GM21825 (cell line): Measurements from ENCODE around the gene ETFRF1.

Experiments used
- ATAC-seq: cut with Tn5 transposase; IDR thresholded peaks from one replicate; pipeline ENCODE4 v1.9.1; 2021; ENCODE audit warnings: mild to moderate bottlenecking, moderate library complexity; ENCODE audit not compliant: unreplicated experiment

Gene ETFRF1

GRCh38 chr12:25195056-25195971, at the start of gene ETFRF1, which contains the start of gene DNAI7:
ETFRF1 (plus strand) TSS chr12:25195237; CDS start chr12:25203957, 8,720 bp downstream.
DNAI7 (minus strand) TSS chr12:25195160; CDS start chr12:25195078, 82 bp downstream.
- peak; percentile 95 for ATAC-seq

GRCh38 chr12:25146686-25147085, 48.4 kb upstream of the ETFRF1 start:
- no peak for ATAC-seq

- ATAC-seq: no peak
Observed at GRCh38 chr12:25151476-25151875, 43.6 kb upstream of the ETFRF1 start.

DNA sequence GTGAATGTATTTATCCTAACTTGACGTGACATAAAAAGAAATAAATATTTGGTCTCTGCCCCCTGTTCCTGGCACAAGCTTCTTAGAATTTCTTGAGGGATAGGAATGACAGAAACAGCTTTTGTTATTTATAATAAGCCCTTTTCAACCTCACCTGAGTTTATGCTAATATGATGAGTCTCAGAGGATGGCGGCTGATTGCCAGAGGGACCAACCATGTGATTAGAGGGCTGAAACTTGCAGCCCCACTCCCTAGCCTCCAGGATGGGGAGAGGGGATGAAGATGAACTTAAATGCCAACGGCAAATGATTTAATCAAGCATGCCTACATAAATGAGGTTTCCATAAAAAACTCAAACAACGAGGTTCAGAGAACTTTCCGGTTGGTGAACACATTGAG, 43.0 kb upstream of the ETFRF1 start:
- ATAC-seq: no peak

- peak; percentile 42 for ATAC-seq
Observed at GRCh38 chr12:25155022-25155576, 39.9 kb upstream of the ETFRF1 start.

DNA sequence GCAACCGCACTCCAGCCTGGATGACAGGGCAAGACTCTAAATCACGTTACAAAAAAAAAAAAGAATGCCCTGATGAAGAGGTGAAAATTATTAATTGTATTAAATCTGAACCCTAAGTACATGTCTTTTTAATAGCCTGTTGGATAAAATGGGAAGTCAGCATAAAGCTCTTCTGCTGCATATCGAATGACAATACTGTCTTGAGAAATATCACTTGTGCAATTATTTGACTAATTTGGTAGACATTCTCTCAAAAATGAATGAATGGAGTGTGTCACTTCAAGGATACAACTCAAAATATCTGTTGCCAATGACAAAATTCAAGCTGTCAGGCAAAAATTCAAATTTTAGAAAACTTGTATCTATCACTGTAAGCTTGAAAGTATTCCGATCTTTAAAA, 39.0 kb upstream of the ETFRF1 start:
- no peak for ATAC-seq

DNA sequence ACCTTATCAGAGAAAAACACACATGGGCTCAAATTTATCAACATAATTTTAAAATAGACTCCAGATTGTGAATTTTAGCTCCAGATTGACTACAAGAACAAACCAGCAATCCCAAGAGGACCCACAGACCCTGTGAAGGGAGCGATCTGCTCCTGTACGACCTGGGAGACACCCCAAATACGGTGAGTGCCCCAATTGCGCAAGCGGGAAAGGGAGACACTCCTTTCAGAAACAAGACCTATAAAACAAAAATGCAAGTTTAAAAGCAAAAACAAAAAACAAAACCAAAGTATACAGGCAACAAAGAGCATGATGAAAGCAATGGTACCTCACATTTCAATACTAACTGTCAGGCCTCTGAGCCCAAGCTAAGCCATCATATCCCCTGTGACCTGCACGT, 32.2 kb upstream of the ETFRF1 start:
- ATAC-seq: no peak

DNA sequence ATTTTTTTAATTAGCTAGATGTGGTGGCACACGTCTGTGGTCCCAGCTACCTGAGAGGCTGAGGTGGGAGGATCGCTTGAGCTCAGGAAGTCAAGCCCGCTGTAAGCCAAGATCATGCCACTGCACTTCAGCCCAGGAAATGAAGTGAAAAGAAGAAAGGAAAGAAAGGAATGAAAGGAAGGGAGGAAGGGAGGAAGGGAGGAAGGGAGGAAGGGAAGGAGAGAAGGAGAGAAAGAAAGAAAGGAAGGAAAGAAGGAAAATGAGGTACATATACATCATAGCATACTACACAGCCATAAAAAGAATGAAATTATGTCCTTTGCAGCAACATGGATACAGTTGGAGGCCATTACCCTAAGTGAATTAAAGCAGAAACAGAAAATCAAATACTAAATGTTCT, 12.3 kb upstream of the ETFRF1 start:
- ATAC-seq: no peak

DNA sequence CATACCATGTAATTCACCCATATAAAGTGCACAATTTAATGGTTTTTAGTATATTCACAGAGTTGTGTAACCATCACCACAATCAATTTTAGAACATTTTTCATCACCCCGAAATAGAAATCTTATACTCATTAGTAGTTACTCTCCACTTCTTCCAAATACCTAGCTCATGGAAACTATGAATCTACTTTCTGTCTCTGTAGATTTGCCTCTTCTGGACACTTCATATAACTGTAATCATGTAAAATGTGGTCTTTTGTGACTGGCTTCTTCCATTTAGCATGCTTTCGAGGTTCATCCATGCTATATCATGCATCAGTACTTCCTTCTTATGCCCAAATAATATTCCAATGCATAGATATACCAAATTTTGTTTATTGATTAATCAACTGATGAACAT, 10.9 kb upstream of the ETFRF1 start:
- ATAC-seq: no peak

DNA sequence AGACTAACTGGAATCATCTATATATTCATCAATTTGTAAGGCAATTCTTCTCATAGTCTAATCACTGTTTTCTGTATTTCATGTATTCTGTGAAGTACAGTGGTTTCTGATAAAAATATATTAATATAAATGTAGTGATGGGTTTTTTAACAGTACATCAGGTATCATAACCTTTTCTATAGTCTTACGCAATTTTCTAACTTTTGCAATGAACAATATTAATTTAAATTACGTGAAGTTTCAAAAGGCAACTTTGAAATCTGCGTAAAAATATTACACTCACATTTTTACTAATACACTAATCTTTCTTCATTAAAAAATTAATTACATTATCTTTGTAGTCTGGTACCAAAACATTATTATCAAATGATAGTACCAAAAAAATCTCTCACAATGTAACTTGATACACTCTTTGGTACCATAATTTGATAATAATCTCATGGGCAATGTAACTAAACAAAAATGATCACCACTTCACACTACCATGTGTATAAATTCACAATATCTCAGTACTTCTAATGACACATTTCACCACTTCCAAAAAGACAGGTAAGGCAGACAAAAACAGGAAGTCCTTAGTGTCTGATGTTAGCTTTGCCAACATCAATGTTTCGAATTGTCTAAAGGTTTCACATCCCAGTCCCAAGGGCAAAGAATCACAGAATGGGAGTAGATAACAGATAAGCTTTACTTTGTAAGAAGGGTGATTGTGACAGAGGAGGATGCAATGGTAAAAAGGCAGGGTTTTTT, 8.8 kb upstream of the ETFRF1 start:
- peak; percentile 40 for ATAC-seq

DNA sequence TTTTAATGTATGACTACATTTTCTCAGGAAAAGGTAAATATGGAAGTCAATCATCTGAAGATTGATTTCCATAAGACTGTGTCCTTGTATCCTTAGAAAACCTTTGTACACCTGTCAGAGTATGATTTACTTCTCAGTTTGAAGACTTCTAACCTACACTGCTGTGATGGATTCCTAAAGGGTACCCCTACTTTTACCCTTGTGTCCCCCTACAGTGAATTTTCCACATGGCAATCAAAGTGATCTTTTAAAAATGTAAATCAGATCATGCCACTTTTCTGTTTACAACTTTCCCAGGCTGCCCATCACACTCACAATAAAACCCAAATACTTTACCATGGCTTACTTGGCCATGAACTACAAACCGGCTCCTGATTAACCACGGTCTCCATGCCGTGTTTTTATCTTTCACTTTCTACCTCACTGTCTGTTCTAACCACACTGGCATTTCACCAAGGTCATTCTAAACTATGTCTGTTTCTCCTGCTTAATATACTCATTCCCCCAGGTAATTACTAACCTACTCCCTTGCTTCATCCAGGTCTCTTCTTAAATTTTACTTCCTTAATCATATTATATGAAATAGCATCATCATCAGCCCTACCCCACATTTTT, 8.1 kb upstream of the ETFRF1 start:
- ATAC-seq: peak; percentile 80

GRCh38 chr12:25187781-25188180, 7.3 kb upstream of the ETFRF1 start:
- ATAC-seq: no peak

- no peak for ATAC-seq
Observed at GRCh38 chr12:25189656-25190055, 5.4 kb upstream of the ETFRF1 start.

- ATAC-seq: no peak
Observed at GRCh38 chr12:25190793-25191192, 4.2 kb upstream of the ETFRF1 start.

DNA sequence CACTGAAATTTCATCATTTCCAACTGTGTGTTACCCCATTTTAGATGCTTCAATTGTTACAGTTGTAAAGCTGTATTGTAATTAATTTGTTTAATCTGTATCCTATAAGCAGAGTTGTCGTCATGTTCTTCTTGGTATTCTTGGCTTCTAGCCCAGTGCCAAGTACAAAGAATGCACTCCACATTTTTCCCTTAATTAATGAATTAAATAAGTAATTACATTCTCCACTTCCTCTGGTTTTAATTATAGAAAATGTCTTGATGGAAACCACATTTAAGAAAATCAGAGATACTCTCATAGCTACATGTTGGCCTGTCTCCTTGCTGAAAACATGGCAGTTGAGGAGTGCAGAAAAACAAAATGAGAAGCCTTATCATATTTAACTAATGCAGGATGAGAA, 823 bp upstream of the ETFRF1 start:
- no peak for ATAC-seq

DNA sequence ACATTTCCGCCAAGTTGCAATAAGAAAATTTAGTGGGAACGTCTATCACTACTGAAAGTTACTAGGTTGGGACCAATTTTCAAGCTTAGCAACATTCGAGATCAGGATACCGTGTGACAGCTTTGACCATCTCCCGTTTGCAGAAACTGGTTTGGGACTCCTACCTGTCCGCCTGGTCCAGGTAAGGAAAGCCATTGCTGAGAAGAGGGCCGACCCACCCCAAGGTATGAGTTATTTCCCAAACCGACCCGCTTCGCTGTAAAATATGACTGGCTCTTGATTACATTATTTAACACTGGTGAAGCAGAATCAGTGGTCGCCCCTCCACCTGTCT, 348 bp upstream of the ETFRF1 start:
- ATAC-seq: no peak

GRCh38 chr12:25197608-25198007, 2.6 kb downstream of the ETFRF1 start:
- ATAC-seq: no peak

- ATAC-seq: no peak
Observed at GRCh38 chr12:25200703-25201102, 5.7 kb downstream of the ETFRF1 start.

DNA sequence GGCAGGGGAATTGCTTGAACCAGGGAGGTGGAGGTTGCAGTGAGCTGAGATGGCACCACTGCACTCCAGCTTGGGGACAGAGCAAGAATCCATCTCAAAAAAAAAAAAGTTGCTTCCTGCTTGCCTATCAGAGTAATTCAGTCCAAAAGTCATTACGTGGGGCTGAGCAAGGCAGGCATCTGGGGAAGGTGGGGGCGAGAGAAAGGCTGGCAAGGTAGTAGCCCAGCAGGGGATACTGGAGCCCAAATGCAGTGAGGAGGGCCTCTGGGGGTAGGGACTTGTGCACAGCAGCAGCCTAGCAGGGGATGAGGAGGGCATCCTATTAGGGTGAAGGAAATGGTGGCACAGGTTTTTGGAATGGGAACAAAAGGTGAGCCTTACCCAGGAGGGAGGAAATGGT, 7.1 kb downstream of the ETFRF1 start:
- no peak for ATAC-seq

GRCh38 chr12:25207411-25207810, 12.4 kb downstream of the ETFRF1 start:
- ATAC-seq: no peak

- no peak for ATAC-seq
Observed at GRCh38 chr12:25207846-25208245, 12.8 kb downstream of the ETFRF1 start.
